GM19324 (cell line): ENCODE measurements around the gene BPIFB1.

Experiments
- ATAC-seq: cut with Tn5 transposase; IDR thresholded peaks from one replicate; pipeline ENCODE4 v1.9.1; 2021; ENCODE audit warnings: mild to moderate bottlenecking, moderate library complexity; ENCODE audit not compliant: unreplicated experiment, low FRiP score

Gene BPIFB1

GRCh38 chr20:33272155-33272873 lies 10.7 kb upstream of the BPIFB1 start:
- ATAC-seq: no peak

DNA sequence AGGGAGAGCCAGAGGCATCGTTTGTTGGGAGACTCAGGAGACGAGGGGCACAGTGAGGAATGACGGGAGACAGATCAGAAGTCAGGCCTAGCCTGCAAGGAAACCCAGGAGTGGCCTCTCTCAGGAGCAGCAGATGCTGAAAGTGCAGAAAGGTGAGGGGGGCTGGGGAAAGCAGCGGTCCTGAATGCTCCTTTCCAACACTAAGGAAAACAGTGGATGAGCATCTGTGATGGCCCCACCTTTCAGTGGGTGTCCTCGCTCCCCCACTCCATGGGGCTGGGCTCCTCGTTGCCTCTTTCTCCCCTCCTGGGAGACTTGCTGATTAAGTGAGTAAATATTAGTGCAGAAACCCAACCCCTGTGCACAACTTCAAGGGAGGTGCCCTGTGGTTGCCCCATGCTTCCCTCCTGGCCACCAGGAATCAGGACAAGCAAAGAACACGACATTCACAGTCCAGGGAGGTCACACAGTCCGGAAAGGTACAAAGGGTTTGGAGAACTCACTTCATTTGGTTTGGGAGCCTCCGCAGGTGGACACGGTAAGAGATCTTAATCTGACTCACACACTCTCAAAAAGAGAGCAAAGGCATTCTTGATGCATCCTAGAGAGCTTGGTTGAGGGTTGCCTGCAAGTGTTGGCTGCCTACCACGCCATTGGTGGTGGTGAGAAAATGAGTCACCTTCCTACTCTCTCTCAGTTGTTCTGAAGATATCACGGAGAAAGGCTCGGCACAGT lies 9.7 kb upstream of the BPIFB1 start:
- no peak for ATAC-seq

GRCh38 chr20:33275215-33275614 lies 7.8 kb upstream of the BPIFB1 start:
- ATAC-seq: no peak

GRCh38 chr20:33275871-33276270 lies 7.1 kb upstream of the BPIFB1 start:
- no peak for ATAC-seq

- no peak for ATAC-seq
Measured at GRCh38 chr20:33276303-33277113, 6.5 kb upstream of the BPIFB1 start.

DNA sequence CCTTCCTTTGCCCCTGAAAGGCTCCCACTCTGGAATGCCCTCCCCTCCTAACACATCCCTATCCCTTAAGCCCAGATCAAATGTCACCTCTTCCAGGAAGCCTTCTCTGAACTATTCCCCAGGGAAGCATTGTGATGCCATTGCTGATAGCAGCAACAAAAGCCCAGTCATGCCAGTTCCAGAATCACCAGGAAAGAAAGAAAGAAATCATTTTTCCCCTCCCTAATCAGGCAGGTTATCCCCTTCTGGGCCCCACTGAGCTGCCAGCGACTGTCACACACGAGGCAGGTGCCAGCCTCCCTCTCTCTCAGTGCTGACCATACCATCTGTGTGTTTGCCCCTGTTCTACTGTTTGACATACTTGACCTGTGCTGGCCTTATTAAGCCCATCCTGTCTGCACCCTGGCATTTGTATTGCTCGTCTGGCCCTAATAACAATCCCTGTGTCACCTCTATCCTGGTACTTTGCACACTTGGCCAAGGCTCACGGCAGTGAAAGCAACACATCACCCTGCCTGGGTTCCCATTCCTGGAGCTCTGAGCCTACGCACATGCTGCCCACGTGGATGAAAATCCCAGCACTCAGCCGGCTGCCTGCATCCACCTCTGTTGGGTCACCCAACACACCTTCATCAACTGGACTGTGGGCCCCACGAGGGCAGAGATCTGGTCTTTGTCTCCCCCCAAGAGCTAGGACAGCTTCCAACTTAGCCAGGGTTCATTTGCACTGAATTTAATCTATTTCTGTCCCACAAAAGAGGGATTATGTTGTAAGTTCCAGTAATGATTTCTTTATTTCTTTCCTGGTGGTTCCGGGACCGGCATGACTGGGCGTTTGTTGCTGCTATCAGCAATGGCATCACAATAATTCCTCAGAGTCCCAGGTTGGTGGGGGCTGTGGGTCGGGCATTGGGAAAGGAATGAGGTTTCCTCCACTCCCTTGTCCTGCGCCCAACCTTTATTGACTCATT lies 5.3 kb upstream of the BPIFB1 start:
- ATAC-seq: no peak

DNA sequence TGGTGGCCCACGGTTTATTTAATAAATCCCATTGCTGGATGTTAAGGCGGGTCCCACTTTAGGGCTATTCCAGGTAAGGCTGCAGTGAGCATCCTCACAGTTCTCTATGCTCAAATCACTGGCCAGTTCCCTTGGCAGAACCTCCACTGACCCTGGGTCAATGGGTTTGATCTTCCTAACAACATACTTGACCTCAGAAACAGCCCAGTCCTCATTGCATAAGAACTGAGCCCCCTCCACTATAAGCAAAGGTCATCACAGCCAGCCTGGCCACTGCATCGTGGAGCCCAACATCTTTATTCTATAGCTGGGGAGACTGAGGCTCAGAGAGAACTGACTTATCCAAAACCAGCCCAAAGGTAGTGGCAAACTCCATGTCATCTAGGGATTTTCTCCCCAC lies 4.3 kb upstream of the BPIFB1 start:
- ATAC-seq: no peak

DNA sequence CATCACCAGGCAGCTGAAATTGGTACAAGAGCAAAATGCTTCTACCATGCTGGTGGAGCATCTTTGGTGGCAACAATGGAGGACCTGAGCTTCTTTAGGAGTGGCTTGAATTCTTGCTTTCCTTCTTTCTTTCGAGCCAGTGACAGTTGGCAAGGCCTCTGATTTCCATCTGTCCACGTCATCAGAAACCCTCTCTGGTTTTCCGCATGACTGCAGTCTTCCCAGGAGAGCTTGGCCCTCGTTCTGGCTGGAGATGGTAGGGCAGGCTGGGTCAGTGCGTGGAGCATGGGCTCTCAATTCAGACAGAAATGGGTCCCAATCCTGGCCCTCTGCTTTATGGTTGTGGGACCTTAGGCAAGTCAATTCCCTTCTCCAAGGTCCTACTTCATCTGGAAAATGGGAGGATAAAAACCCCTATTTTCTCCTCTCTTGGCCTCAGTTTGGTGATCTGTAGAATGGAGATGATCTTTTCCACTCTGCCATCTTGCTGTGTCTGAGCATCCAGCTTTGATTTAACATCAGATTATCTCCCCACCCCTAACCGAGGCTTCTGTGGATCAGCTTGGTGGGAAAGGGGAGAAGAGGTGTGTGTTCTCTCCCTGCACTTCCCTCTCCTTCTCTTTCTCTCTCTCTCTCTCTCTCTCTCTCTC lies 3.6 kb upstream of the BPIFB1 start:
- no peak for ATAC-seq

- no peak for ATAC-seq
Measured at GRCh38 chr20:33280000-33280680, 2.9 kb upstream of the BPIFB1 start.

- no peak for ATAC-seq
Measured at GRCh38 chr20:33280775-33281174, 2.2 kb upstream of the BPIFB1 start.

GRCh38 chr20:33281550-33282146 lies 1.4 kb upstream of the BPIFB1 start:
- no peak for ATAC-seq

- ATAC-seq: no peak
Measured at GRCh38 chr20:33282196-33282934, 649 bp upstream of the BPIFB1 start.

GRCh38 chr20:33284284-33284683 lies 1.3 kb downstream of the BPIFB1 start:
- ATAC-seq: no peak

GRCh38 chr20:33284937-33285336 lies 1.9 kb downstream of the BPIFB1 start:
- ATAC-seq: no peak

GRCh38 chr20:33285861-33286495 lies 3.0 kb downstream of the BPIFB1 start:
- ATAC-seq: no peak

DNA sequence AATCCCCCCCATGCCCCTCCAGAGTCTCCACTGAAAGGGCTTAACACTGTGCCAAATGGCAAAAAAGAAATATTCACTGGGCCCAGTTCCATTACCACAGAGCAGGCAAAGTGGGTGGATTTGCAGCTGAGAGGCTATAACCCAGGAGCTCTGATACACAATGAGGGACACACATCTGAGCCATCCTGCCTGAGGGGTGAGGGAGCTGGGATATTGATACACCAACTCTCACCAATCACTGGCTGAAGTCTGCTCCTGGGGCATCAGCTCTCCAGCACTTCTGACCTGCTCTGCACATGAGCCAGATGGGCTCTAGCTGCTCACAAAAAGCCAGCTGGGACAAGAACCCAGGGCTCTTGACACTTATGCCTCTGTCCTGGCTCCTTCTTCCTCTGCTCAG lies 4.9 kb downstream of the BPIFB1 start:
- ATAC-seq: no peak

GRCh38 chr20:33290852-33291251 lies 7.8 kb downstream of the BPIFB1 start:
- no peak for ATAC-seq

GRCh38 chr20:33291416-33291815 lies 8.4 kb downstream of the BPIFB1 start:
- ATAC-seq: no peak
